ENCODE measurements around the gene FNIP2. TPM values are rescaled to one million over a fixed set of nuclear protein-coding genes. Genes with fewer than 3 reads are reported as not detected.
A peak's percentile ranks its signal among the peaks of the same experiment; 100 is the strongest.
"Not testable (repeated sequence)": the region's sequence is repeated elsewhere in the genome, so short reads cannot be mapped to it uniquely, and the experiment has no call there.

Gene FNIP2
- total RNA-seq, 4 donors from 2014 or later, result 21.4 to 31.7 (median 28.1) TPM

GRCh38 chr4:158808399-158808798 is 39.6 kb downstream of the FNIP2 start:
- H3K4me1 ChIP-seq, result peaks cover 69% of the 10 kb centered on the region
- no peak for TF ChIP-seq EP300 (IDR thresholded peaks at IDR 0.05)
- no peak for TF ChIP-seq CTCF (IDR thresholded peaks at IDR 0.05)
- TF ChIP-seq POLR2A (IDR thresholded peaks at IDR 0.05), result no peak
- no peak for TF ChIP-seq POLR2AphosphoS5 (IDR thresholded peaks at IDR 0.05)
- H3K4me3 ChIP-seq, result no peak overlapping the region
- 55% methylated on average over 3 of the region's 3 CpGs for WGBS
- no peaks in the 10 kb centered on the region for H3K36me3 ChIP-seq
- H3K27ac ChIP-seq, result no peak overlapping the region
- no peak for DNase-seq (ENCODE audit: low spot score in 2 of 2)
- H3K27me3 ChIP-seq, result no peaks in the 10 kb centered on the region
- no peaks in the 10 kb centered on the region for H3K9me3 ChIP-seq

DNA sequence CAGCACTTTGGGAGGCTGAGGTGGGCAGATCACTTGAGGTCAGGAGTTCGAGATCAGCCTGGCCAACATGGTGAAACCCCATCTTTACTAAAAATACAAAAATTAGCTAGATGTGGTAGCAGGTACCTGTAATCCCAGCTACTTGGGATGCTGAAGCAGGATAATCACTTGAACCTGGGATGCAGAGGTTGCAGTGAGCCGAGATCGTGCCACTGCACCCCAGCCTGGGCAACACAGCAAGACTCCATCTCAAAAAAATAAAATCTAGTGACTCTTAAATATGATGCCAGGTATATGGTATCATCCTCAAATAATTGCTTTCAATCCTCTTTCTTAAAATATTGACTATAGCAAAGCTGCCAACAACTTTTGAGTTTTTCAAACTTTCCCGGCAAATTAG is 40.4 kb downstream of the FNIP2 start:
- not testable (repeated sequence) for H3K36me3 ChIP-seq

GRCh38 chr4:158809611-158810486 is 41.0 kb downstream of the FNIP2 start:
- no peak for DNase-seq (ENCODE audit: low spot score in 2 of 2)
- Histone ChIP-seq H3K27ac (peak overlapping the region; percentile 85), H3K4me1 (peaks cover 72% of the 10 kb centered on the region), H3K9me3 (no peaks in the 10 kb centered on the region), H3K27me3 (no peaks in the 10 kb centered on the region), H3K4me3 (no peak overlapping the region), H3K36me3 (no peaks in the 10 kb centered on the region)
- TF ChIP-seq POLR2AphosphoS5 (IDR thresholded peaks at IDR 0.05) (peak in 1 of 3 donors; percentile 32), CTCF (IDR thresholded peaks at IDR 0.05) (no peak)
- 19% methylated on average over 6 of the region's 6 CpGs for WGBS

More for the DNA sequence above, 40.4 kb downstream of the FNIP2 start:
- 83% methylated on average over 4 of the region's 4 CpGs for WGBS
- H3K4me3 ChIP-seq; H3K27me3 ChIP-seq; DNase-seq (ENCODE audit: low spot score in 2 of 2); H3K9me3 ChIP-seq: not testable (repeated sequence)
- Histone ChIP-seq H3K4me1 (peaks cover 69% of the 10 kb centered on the region), H3K27ac (peak overlapping the region; percentile 85)

GRCh38 chr4:158810487-158811215 is 41.8 kb downstream of the FNIP2 start:
- H3K9me3 ChIP-seq, result no peaks in the 10 kb centered on the region
- H3K36me3 ChIP-seq, result no peaks in the 10 kb centered on the region
- no peaks in the 10 kb centered on the region for H3K27me3 ChIP-seq
- TF ChIP-seq POLR2AphosphoS5 (IDR thresholded peaks at IDR 0.05), result peak in 2 of 3 donors; percentile 38 to 52
- TF ChIP-seq POLR2A (IDR thresholded peaks at IDR 0.05), result no peak
- peak overlapping the region; percentile 85 for H3K27ac ChIP-seq
- WGBS, result 35% methylated on average over 3 of the region's 3 CpGs
- peaks cover 64% of the 10 kb centered on the region for H3K4me1 ChIP-seq
- DNase-seq (ENCODE audit: low spot score in 2 of 2), result peak in 1 of 2 donors; percentile 83
- H3K4me3 ChIP-seq, result no peak overlapping the region

DNA sequence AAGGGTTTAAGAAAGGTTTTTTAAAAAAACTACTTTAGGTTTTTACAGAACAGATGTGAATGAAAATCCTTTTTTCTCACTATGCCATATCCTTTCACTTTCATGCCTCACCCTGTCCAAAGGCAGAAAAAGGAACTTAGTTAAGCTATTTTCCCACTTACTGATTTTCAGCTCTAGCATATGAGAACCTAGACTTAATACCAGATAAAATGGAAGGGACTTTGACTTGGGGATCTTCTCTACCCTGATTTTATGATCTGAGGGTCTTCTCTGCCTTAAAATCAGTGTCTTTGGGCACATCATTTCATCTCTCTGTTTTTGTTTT is 42.4 kb downstream of the FNIP2 start:
- Histone ChIP-seq H3K4me3 (no peak overlapping the region), H3K27ac (peak overlapping the region; percentile 85), H3K4me1 (peaks cover 58% of the 10 kb centered on the region), H3K27me3 (no peaks in the 10 kb centered on the region), H3K9me3 (no peaks in the 10 kb centered on the region), H3K36me3 (no peaks in the 10 kb centered on the region)
- no peak for TF ChIP-seq POLR2AphosphoS5 (IDR thresholded peaks at IDR 0.05)
- no peak for TF ChIP-seq EP300 (IDR thresholded peaks at IDR 0.05)
- no peak for TF ChIP-seq CTCF (IDR thresholded peaks at IDR 0.05)
- no peak for TF ChIP-seq POLR2A (IDR thresholded peaks at IDR 0.05)
- no peak for DNase-seq (ENCODE audit: low spot score in 2 of 2)

GRCh38 chr4:158811704-158812103 is 42.9 kb downstream of the FNIP2 start:
- Histone ChIP-seq H3K9me3 (no peaks in the 10 kb centered on the region), H3K4me1 (peaks cover 53% of the 10 kb centered on the region), H3K36me3 (no peaks in the 10 kb centered on the region), H3K27me3 (no peaks in the 10 kb centered on the region), H3K4me3 (no peak overlapping the region), H3K27ac (peak overlapping the region; percentile 85)
- no peak for TF ChIP-seq EP300 (IDR thresholded peaks at IDR 0.05)
- TF ChIP-seq POLR2AphosphoS5 (IDR thresholded peaks at IDR 0.05), result no peak
- TF ChIP-seq CTCF (IDR thresholded peaks at IDR 0.05), result no peak
- no peak for TF ChIP-seq POLR2A (IDR thresholded peaks at IDR 0.05)
- 40% methylated on average over 6 of the region's 6 CpGs for WGBS
- no peak for DNase-seq (ENCODE audit: low spot score in 2 of 2)
